Right renal cortex interstitium (tissue), 3 donors: ENCODE data around the gene TBX1. TPM values are rescaled to one million over a fixed set of nuclear protein-coding genes. Genes with fewer than 3 reads are reported as not detected.

Experiments used
- DNase-seq, 3 donors: peaks; one replicate each; pipeline ENCODE4 v3.0.0-alpha.2; 2013; ENCODE audit warnings: low read depth in 3 of 3, low spot score in 2 of 3
- polyA plus RNA-seq, 3 donors: library from polyadenylated mRNA; unstranded; fragments of 120-200 nt; gene quantifications; one replicate each; pipeline ENCODE4 v1.2.1, GENCODE V29; 2013; ENCODE audit not compliant: insufficient read length in 3 of 3

Gene TBX1
- polyA plus RNA-seq, 3 donors: 0.11 to 0.26 (median 0.14) TPM

GRCh38 chr22:19751497-19752245 lies 8.9 kb upstream of the TBX1 start:
- DNase-seq: no peak

- DNase-seq: no peak
Observed at GRCh38 chr22:19753090-19753842, 7.3 kb upstream of the TBX1 start.

GRCh38 chr22:19753996-19754700 lies 6.4 kb upstream of the TBX1 start:
- no peak for DNase-seq

- DNase-seq: no peak
Observed at GRCh38 chr22:19754701-19755144, 5.9 kb upstream of the TBX1 start.

- no peak for DNase-seq
Observed at GRCh38 chr22:19755145-19755710, 5.3 kb upstream of the TBX1 start.

GRCh38 chr22:19755722-19756287 lies 4.8 kb upstream of the TBX1 start:
- no peak for DNase-seq

- DNase-seq: no peak
Observed at GRCh38 chr22:19756288-19757128, 4.1 kb upstream of the TBX1 start.

GRCh38 chr22:19757140-19757984 lies 3.2 kb upstream of the TBX1 start:
- no peak for DNase-seq

GRCh38 chr22:19757985-19758895 lies 2.3 kb upstream of the TBX1 start:
- DNase-seq: no peak

GRCh38 chr22:19758896-19759426 lies 1.6 kb upstream of the TBX1 start:
- DNase-seq: no peak

- no peak for DNase-seq
Observed at GRCh38 chr22:19759427-19760057, 1.0 kb upstream of the TBX1 start.

GRCh38 chr22:19760951-19761724 lies 560 bp downstream of the TBX1 start:
- no peak for DNase-seq

- DNase-seq: no peak
Observed at GRCh38 chr22:19761725-19762567, 1.4 kb downstream of the TBX1 start.

- DNase-seq: no peak
Observed at GRCh38 chr22:19762568-19763457, 2.2 kb downstream of the TBX1 start.
